HG03571 (cell line): ENCODE measurements around the gene ARL6IP1.
"Not testable (repeated sequence)": the region's sequence is repeated elsewhere in the genome, so short reads cannot be mapped to it uniquely, and the experiment has no call there.

Experiments used
- ATAC-seq: cut with Tn5 transposase; IDR thresholded peaks from one replicate; pipeline ENCODE4 v1.9.1; 2021; ENCODE audit not compliant: unreplicated experiment

Gene ARL6IP1

DNA sequence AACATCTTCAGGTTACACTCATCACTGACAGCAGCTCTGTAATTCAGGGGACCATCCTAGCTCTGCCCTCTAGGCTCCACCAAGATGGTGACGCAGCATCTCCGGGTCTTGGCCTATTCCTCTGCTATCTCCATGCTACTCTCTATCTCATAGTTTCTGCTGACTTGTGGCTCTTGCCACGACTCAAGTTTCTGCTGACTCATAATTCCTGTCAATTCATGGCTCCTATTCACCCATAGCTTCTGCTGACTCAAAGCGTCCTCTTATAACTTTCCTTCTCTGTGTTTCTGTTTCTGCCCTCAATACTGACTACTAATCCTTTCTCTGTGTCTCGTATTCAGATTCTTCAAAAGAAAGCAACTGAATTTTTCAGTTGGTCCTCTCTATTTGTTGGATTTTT is 38.6 kb downstream of the ARL6IP1 start:
- ATAC-seq: peak; percentile 44

- ATAC-seq: peak; percentile 40
Measured at GRCh38 chr16:18759598-18760520, 41.5 kb downstream of the ARL6IP1 start.

GRCh38 chr16:18757960-18758660 is 43.2 kb downstream of the ARL6IP1 start:
- not testable (repeated sequence) for ATAC-seq

DNA sequence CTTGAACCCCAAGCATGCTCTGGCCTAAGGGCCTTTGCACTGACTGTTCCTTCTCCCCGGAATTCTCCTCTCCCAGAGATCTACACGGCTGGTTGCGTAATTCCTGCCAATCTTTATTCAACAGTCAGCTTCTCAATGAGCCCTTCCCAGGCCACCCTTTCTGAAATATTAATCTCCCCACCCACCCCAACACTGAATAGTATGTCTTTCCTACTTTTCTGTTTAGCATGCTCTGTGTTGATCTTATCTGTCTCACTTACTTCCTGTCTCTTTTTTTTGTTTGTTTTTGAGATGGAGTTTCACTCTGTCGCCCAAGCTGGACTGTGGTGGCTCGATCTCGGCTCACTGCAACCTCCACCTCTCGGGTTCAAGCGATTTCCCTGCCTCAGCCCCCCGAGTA is 44.7 kb downstream of the ARL6IP1 start:
- ATAC-seq: not testable (repeated sequence)

DNA sequence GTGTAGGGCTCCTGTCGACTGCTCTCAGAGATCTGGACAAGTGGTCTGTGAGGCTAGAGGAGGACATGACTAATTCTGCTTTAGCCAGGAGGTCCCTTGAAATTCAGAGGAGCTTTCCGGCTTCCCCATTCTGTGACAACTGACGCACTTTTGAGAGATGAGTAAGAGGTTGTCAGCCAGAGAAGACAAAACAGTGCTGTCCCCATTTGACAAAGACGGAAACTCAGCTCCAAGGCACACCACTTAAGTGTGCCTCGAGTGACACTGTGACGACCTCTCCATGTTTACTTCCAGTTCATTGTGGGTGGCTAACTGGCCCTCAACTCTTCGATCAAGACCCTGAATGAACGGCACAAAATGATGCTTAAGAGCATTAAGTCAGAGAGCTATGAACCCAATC is 58.5 kb downstream of the ARL6IP1 start:
- ATAC-seq: not testable (repeated sequence)
